Umbilical cord (tissue), 2 donors: ENCODE data around the gene RCSD1. TPM values are rescaled to one million over a fixed set of nuclear protein-coding genes. Genes with fewer than 3 reads are reported as not detected.

Experiments
- DNase-seq: peaks from one replicate; pipeline ENCODE4 v3.0.0-alpha.2; 2015; ENCODE audit warnings: low spot score
- total RNA-seq: library from RNA; depleted of rRNA; stranded (reverse); fragments of >200 nt; gene quantifications from one replicate; pipeline ENCODE4 v1.2.3, GENCODE V29; 2014; ENCODE audit warnings: low replicate concordance; ENCODE audit not compliant: insufficient read depth

The RCSD1 gene
- total RNA-seq, 1 donor from 2014 or later = 17.8 TPM

GRCh38 chr1:167689567-167689920 is 59.5 kb downstream of the RCSD1 start:
- DNase-seq = no peak

DNA sequence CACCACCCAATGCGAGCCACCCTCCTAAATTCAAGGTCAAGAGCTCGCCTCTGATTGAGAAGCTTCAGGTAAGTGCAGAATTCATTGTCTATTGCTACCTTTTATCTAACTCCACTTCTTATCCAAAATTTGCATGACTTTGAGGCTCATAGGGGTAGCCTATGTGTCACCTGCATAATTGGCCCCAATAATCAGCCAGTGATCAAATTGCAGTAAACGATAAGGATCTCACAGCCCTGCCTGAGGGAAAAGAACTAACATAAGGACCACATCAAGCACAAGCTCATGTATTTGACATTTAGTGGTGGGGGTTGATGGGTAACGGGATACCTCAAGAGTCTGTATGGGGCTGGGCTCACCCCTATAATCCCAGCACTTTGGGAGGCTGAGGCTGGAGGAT is 60.0 kb downstream of the RCSD1 start:
- no peak for DNase-seq

DNA sequence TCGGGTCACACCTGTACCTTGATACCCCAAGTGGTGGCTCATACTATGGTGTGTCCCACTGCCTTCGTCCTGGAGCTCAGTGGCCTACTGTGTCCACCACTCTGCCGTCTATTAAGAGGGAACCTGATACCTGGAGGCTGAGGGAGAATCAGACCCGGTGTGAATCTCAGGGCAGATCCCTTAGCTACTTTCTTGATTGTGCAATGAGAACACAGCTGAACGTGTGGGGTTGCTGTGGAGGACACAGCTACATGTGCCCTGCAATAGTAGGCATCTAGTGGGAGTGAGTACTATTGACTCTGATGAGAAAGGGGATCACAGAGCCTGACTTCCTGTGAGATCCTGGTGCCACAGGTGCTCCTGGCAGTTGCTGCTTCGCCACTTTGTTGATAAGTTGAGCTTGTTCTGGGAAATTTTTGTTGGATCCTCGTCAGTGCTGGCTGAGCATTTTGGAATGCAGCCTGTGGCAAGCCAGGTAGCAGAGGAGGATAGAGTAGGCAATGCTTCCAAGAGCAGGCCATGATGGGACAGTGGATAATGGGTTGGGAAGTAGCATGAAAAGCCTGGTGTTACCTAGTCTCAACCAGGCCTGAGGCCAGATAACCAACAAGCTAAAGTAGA is 63.5 kb downstream of the RCSD1 start:
- DNase-seq = no peak

- no peak for DNase-seq
Measured at GRCh38 chr1:167694691-167695090, 64.7 kb downstream of the RCSD1 start.

GRCh38 chr1:167695147-167695546 is 65.1 kb downstream of the RCSD1 start:
- no peak for DNase-seq

- no peak for DNase-seq
Measured at GRCh38 chr1:167695756-167696561, 65.9 kb downstream of the RCSD1 start.

GRCh38 chr1:167697667-167698141 is 67.7 kb downstream of the RCSD1 start:
- no peak for DNase-seq

DNA sequence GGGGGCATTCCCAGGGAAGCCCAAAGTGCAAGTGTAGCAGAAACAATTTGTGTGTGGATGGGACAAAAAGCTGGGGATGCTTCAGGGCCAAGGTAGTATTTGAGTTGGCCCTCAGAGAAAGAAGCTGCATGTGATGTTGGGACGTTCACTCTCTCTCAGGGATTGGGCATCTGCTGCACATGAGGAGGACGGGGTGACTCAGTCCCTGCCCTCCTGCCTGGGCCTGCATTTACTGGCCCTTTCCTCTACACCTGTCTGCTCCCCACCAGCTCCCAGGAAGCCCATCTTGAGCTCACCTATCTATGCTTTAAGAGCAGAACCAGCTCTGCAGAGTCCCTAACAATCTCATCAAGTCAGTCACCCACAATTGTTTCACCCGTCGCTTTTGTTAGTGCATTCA is 68.3 kb downstream of the RCSD1 start:
- DNase-seq = no peak

DNA sequence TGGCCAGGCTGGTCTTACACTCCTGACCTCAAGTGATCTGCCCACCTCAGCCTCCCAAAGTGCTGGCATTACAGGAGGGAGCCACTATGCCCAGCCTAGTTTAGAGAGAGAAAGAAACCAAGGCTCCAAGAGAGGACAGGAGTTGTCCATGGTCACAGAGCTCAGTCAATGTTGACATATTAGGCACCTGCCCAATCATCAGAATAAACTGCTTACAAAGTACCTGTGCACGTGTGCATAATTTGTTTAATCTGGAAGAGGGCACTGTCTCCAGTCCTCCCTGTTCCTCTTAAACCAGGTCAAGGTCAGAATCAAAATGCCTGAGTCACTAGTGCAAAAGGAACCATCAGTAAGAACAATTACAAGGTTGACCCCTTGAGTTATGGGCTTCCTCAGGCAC is 71.5 kb downstream of the RCSD1 start:
- DNase-seq = no peak

- no peak for DNase-seq
Measured at GRCh38 chr1:167703557-167703956, 73.5 kb downstream of the RCSD1 start.

DNA sequence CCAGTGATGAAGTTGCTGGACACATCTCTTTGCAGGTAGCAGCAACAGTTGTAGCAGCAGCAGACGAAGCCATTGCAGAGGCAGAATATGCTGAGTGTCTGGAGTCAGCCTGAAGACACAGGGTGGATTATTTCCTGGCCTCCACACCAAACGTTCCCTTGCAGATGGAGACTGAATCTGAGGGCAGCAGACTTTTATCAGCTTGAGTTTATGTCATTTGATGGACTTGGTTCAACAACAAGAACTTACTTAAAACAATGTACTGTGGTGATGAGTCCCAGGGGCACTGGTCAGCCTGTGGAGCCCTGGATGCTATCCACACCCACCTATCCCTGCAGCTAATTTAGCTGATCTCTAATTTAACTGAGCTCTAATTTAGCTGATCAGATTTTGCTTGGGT is 74.7 kb downstream of the RCSD1 start:
- DNase-seq = no peak

GRCh38 chr1:167705250-167705649 is 75.2 kb downstream of the RCSD1 start:
- DNase-seq = no peak

DNA sequence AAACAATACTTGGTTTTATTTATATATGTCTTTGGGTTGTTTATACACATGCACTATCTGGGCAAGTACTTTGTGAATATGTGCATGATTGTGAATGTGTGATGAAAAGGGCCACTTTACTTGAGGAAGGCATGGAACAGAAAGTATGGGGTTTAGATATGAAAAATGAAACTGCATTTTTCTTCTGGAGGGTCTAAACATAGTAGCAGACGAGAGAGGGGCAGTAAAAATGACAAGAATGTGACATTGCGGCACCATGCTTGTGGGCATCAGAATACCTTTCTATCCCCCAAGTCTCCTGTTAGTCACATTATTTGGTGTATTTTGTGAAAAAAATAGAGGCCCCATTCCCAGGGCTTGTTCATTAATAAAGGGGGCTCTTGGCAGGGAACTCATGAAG is 76.3 kb downstream of the RCSD1 start:
- DNase-seq = no peak

DNA sequence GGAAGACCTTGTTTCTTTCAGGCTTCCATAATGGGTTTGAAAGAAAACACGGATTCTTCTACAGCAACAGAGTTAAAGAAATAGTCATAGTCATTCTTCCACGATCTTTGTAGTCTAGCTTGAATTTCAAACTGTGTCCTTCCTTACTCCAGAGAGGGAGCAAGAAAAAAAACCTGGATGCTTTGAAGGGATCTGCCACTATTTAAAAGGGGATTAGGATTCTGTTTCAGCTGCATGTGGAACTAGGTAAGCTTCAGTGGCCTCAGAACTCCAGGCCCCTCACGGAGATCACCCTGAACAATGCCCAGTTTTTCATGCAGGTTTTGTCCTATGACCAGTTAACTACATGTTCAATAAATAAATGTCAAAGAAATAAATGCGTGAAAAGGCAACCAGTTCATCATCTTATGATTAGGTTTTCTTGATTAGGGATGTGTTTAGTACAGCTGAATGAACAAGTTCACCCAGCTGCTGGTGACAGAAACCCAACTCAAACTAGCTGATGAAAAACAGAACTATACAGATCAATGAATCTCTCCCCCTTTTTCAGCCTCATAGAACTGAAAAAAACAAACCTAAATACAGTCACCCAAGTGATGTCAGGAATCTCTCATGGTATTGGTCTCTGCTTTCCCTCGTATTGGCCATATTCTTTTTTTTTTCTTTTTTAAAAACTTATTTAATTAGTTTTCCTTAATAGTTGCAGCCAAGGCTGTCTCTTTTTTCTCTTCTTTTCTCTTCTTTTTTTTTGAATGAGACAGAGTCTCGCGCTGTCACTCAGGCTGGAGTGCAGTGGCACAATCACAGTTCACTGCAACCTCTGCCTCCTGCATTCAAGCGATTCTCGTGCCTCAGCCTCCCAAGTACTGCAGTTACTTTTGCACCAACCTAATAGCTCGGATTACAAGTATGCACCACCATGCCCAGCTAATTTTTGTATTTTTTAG is 77.2 kb downstream of the RCSD1 start:
- no peak for DNase-seq

DNA sequence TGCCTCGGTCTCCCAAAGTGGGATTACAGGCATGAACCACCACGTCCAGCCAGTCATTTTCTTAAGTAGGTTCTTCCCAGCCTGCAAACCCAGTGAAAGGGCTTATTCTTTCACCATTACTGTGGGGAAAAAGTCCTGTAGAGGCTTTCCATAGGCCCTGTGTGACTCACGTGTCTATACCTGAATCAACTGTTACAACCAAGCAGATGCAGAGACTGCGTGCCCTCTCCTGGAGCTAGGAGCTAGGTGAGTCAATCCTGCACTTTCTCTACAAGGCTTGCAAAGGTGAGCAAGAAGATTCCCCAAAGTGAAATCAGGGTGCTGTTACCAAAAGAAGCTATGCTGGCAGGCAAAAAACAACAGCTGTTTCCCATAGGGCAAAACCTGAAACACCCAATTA is 77.9 kb downstream of the RCSD1 start:
- no peak for DNase-seq

GRCh38 chr1:167708940-167709389 is 78.9 kb downstream of the RCSD1 start:
- no peak for DNase-seq

- DNase-seq = no peak
Measured at GRCh38 chr1:167710836-167711235, 80.8 kb downstream of the RCSD1 start.

DNA sequence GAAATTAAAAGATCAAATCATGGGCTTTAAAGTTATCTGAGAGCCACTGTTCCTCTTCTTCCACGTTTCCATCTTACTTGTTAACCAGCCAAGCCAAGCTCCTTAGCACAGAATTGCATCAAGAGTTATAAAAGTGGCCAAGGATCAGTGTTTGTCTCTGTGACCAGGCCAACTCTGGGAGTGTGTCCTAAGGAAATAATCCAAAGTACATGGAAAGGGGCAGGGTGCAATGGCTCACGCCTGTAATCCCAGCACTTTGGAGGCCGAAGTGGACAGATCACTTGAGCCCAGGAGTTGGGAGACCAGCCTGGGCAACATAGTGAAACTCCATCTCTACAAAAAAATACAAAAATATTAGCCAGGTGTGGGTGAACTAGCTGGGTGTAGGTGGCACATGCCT is 81.8 kb downstream of the RCSD1 start:
- no peak for DNase-seq

DNA sequence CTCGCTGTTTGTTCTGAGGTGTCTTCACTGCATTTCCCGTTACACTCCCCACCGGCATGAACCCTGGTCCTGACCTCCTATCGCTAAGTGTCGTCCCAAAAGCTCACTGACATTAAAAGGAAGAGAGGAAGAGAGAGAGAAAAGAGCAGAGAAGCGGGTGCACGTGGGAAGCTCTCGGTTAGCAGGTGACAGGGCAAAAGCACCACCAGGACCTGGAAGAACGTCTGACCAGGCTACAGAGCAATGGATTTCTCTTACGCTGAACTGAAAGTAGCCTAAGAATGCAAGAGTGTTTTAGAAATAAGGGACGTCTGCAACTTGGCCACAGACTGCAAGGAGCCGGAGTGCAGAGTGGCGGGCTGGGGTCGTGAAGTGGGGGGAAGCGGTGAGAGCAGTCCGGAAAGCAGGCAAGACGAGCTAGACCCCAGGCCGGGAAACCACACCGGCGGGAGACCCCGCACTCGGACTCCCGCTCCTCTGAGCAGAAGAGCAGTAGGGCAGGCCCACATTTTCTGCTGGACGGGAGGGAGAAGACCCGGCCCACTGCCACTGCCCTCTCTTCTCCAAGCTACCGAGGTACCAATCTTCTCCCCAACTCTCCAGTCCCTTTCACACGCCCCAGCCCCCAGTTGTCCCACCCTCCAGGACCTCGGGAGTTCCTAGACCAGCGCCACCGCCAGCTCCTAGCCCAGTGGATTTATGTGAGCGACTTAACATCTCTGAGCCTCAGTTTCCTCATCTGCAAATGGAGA is 83.5 kb downstream of the RCSD1 start:
- DNase-seq = peak; percentile 40

DNA sequence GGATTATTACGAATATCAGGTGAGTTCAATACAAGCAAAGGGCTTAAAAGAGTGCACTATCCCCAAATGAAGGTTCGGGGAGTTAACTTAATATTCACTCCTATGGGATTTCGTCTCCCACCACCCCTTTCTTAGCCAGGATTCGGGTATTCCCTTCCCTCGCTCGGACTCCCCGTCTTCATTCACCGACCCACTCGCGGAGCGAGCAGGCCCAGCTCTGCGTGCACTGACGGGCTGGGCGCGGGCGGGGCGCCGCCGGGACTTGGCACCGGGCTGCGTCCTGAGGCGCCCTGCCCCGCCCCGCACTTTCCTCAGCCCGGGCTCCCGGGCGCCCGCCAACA is 84.0 kb downstream of the RCSD1 start:
- no peak for DNase-seq

- DNase-seq = peak; percentile 87
Measured at GRCh38 chr1:167714439-167715156, 84.6 kb downstream of the RCSD1 start.
